GM19395 (cell line): Measurements from ENCODE around the gene UBE2K.
"Not testable (repeated sequence)": the region's sequence is repeated elsewhere in the genome, so short reads cannot be mapped to it uniquely, and the experiment has no call there.

Source experiments
- ATAC-seq: cut with Tn5 transposase; IDR thresholded peaks from one replicate; pipeline ENCODE4 v1.9.1; 2021; ENCODE audit warnings: mild to moderate bottlenecking, moderate library complexity; ENCODE audit not compliant: unreplicated experiment

UBE2K gene

GRCh38 chr4:39687014-39687413 lies 10.9 kb upstream of the UBE2K start:
- ATAC-seq = no peak

- ATAC-seq = no peak
These were observed 8.0 kb upstream of the UBE2K start for GRCh38 chr4:39689970-39690369.

GRCh38 chr4:39698424-39699009 lies 581 bp downstream of the UBE2K start:
- peak; percentile 40 for ATAC-seq

DNA sequence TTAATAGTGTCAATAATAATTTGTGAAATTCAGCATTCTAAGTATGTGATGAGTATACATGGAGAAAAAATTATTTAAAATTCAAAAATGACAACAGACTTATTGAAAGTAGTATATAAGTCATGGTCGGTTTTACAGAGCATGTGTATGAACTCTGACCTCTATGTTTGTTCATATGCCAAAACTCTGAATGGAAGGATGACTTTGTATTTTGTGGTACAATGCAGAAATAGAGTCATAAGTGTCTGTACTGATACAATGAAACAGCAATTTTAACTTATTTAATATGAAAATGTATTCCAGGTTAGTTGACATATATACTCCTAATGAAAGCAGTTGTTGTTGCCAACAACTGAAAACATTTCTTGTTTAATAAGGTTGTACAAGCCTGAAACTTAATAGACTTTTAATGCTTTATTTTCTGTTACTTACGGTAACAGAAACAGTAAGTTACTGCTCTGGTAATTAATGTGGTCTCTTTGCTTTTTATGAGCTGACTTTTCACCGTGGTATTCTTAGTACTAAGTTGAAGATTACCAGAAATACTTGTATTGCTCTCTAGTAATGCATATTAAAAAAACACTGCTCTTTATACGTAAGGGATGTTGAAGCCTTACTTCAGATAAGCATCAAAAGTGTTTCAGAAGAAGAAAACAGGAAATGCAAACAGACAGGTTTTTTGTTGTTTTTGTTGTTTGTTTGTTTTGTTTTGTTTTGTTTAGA lies 1.9 kb downstream of the UBE2K start:
- no peak for ATAC-seq

DNA sequence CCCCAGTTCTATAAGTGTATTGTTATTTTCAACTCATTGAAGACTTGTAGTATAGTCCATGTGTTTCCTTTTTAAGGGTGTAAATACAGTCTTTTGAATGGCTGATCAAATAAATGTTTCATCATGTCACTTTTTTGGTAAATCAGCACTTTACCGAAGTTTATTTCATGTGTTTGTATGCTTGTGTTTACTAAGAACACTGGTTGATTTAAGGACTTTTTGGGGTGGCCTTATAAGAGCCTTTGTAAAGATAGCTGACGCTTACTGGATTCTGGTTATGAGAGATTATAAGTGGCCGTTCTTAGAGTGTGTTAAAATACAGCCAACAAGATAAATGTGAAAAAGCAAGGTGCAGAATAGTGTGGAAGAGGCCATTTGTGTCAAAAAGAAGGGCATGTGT lies 2.6 kb downstream of the UBE2K start:
- no peak for ATAC-seq

DNA sequence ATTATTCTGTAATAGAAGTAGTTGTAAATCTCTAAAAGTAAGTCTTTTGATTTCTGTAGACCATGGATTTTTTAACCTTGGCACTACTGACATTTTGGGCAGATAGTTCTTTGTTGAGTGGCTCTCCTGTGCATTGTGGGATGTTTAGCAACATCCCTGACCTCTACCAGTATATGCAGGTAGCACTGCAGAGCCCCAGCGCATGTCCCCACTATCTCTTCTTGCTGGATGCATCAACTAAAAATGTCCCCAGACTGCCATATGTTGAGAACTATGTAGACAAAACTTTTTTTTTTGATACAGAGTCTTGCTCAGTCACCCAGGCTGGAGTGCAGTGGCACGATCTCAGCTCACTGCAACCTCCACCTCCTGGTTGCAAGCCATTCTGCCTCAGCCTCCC lies 4.8 kb downstream of the UBE2K start:
- no peak for ATAC-seq

DNA sequence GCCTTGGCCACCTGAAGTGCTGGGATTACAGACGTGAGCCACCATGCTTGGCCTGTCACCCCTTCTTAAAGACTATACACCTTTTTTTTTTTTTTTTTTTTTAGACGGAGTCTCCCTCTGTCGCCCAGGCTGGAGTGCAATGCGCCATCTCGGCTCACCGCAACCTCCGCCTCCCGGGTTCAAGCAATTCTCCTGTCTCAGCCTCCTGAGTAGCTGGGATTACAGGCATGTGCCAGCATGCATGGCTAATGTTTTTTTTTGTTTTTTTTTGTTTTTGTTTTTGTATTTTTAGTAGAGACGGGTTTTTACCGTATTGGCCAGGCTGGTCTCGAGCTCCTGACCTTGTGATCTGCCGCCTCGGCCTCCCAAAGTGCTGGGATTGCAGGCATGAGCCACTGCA lies 6.9 kb downstream of the UBE2K start:
- not testable (repeated sequence) for ATAC-seq

DNA sequence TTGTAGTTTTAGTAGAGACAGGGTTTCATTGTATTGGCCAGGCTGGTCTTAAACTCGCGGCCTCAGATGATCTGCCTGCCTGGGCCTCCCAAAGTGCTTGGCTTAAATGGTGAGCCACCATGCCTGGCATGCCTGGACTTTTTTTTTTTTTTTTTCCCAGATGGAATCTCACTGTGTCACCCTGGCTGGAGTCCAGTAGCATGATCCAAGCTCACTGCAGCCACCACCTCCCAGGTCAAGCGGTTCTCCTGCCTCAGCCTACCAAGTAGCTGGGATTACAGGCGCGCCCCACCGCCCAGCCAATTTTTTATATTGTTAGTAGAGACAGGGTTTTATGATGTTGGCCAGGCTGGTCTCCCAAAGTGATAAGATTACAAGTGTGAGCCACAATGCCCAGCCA lies 8.4 kb downstream of the UBE2K start:
- ATAC-seq = no peak

- ATAC-seq = no peak
These were observed 9.0 kb downstream of the UBE2K start for GRCh38 chr4:39706741-39707511.

DNA sequence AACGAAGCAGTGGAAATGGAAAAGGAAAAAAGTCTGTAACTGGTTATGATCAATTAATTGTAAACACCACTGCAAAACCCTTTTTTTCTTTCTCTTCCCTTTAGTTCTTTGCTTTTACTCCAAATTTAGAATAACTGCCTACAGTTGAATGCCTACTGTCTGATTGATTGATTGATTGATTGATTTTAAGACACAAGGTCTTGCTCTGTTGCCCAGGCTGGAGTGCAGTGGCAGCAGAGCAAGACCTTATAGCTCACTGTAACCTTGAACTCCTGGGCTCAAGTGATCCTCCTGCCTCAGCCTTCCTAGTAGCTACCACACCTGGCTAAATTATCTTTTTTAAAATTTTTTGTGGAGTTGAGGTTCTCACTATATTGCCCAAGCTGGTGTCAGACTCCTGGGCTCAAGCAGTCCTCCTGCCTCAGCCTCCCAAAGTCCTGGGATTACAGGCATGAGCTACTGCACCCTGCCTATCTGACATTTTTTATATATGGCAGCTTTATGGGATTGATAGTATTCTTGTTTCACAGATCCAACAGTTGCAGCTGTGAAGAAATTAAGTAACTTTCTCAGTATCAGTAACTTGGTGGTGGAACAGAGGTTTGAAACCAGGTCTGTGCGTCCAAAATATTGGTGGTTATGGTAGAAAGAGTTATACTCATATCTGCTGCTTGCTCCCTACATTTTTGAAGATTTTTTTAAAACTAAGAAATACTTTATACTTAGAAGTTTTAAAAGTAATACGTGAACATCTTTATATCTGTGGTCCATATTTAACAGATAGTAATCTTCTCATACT lies 12.4 kb downstream of the UBE2K start:
- peak; percentile 39 for ATAC-seq

DNA sequence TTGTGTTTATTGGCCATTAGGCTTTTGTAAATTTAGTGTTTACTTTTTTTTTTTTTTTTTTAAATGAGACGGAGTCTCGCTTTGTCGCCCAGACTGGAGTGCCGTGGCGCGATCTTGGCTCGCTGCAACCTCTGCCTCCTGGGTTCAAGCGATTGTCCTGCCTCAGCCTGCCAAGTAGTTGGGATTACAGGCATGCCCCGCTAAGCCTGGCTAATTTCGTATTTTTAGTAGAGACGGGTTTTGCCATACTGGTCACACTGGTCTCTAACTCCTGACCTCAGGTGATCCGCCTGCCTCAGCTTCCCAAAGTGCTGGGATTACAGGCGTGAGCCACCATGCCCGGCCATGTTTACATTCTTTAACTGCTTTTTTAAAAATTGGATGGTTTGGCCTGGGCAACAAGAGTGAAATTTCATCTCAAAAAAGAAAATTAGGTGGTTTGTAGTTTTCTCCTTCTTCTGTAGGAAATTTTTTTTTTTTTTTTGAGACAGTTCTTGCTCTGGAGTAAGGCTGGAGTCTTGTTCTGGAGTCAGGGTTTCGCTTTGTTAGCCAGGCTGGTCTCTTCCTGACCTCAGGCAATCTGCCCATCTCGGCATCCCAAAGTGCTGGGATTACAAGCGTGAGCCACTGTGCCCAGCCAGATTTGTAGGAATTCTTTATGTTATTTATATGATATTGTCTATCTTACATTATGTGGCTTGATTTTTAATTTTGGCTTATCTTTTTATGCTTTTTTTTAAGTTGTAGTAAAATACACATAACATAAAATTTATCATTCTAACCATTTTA lies 15.1 kb downstream of the UBE2K start:
- ATAC-seq = no peak

GRCh38 chr4:39713691-39714090 lies 15.8 kb downstream of the UBE2K start:
- ATAC-seq = no peak

- ATAC-seq = no peak
These were observed 16.2 kb downstream of the UBE2K start for GRCh38 chr4:39714166-39714565.

GRCh38 chr4:39715788-39716187 lies 17.9 kb downstream of the UBE2K start:
- peak; percentile 47 for ATAC-seq

DNA sequence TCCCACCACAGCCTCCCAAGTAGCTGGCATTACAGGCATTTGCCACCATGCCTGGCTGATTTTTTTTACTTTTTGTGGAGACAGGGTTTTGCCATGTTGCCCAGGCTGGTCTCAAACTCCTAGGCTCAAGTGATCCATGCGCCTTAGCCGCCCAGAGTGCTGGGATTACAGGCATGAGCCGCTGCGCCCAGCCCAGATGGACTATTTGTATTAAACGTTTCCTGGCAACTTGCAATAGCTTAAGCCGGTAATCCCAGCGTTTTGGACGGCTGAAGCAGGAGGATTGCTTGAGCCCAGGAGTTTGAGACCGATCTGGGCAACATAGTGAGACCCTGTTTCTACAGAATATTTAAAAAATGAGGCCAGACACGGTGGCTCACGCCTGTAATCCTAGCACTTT lies 18.4 kb downstream of the UBE2K start:
- ATAC-seq = no peak

DNA sequence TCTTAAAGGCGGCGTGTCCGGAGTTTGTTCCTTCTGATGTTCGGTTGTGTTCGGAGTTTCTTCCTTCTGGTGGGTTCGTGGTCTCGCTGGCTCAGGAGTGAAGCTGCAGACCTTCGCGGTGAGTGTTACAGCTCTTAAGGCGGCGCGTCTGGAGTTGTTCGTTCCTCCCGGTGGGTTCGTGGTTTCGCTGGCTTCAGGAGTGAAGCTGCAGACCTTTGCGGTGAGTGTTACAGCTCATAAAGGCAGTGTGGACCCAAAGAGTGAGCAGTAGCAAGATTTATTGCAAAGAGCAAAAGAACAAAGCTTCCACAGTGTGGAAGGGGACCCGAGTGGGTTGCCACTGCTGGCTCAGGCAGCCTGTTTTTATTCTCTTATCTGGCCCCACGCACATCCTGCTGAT lies 19.8 kb downstream of the UBE2K start:
- ATAC-seq = not testable (repeated sequence)

DNA sequence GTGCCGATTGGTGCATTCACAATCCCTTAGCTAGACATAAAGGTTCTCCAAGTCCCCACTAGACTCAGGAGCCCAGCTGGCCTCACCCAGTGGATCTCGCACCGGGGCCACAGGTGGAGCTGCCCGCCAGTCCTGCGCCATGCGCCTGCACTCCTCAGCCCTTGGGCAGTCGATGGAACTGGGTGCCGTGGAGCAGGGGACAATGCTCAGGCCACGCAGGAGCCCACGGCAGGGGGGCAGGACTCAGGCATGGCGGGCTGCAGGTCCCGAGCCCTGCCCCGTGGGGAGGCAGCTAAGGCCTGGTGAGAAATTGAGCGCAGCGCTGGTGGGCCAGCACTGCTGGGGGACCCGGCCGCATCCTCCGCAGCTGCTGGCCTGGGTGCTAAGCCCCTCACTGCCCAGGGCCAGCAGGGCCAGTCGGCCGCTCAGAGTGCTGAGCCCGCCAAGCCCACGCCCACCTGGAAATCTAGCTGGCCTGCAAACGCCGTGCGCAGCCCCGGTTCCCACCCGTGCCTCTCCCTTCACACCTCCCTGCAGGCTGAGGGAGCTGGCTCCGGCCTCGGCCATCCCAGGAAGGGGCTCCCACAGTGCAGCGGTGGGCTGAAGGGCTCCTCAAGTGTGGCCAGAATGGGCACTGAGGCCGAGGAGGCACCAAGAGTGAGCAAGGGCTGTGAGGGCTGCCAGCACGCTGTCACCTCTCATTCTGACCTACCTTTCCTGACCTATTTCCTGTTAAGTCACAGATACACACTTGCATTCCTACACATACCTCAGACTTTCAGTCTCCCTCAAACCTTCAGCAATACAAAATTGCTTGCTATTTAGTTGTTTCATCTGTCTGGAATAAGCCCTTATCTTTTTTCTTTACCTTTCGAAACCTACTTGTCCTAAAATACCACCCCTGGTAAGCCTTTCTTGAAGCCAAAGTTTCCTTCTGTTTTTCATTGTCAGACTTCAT lies 20.7 kb downstream of the UBE2K start:
- no peak for ATAC-seq

DNA sequence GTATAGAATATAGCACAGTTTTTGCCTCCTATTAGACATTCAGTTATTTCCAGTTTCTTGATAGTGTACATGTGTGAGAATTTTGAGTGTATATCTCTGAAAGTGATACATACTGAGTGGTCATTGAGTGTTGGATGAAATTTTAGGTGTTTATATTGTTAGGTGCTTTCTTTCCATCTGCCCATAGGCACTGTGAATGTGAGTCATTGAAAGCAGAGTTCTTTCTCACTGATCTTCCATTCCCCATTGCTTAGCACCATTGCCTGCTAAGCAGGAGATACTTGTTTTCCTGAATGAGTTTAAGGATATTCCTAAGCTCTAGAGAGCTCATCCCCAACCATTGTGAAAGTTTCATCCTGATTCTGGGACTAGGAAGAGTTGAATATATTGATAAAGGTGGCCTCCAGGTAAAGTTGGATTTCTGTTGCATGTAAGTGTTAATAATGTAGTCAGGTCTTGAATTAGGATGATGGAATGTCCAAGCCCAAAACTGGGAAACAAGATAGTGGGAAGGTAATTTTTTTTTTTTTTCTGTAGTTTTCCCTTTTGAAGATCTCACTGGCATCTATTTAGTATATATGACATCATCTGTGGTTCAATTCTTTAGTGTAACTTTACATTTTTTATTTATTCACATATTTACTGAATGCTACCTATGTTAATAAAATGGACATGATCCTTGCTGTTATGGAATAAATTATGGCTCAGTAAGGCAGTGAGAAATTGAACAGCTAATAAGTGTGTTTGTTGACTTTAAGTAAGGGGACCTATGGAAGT lies 22.1 kb downstream of the UBE2K start:
- ATAC-seq = no peak

DNA sequence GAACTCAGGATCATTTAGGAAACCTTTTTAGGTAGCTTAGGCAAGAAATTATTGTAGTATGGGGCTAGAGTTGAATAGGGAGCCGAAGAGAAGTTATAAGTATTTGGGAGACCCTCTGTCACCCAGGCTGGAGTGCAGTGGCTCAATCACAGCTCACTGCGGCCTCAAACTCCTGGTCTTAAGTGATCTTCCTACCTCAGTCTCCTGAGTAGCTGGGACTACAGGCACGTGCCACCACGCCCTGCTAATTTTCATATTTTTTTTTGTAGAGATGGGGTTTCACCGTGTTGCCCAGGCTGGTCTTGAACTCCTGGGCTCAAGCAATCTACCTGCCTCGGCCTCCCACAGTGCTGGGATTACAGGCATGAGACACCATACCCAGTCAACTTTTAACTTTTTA lies 23.3 kb downstream of the UBE2K start:
- ATAC-seq = not testable (repeated sequence)
